ENCODE data around the gene SLC19A1. TPM values are rescaled to one million over a fixed set of nuclear protein-coding genes. Genes with fewer than 3 reads are reported as not detected.
A peak's percentile ranks its signal among the peaks of the same experiment; 100 is the strongest.

The SLC19A1 gene
- total RNA-seq, 4 donors from 2014 or later: 1.5 to 8.6 (median 5.3) TPM

DNA sequence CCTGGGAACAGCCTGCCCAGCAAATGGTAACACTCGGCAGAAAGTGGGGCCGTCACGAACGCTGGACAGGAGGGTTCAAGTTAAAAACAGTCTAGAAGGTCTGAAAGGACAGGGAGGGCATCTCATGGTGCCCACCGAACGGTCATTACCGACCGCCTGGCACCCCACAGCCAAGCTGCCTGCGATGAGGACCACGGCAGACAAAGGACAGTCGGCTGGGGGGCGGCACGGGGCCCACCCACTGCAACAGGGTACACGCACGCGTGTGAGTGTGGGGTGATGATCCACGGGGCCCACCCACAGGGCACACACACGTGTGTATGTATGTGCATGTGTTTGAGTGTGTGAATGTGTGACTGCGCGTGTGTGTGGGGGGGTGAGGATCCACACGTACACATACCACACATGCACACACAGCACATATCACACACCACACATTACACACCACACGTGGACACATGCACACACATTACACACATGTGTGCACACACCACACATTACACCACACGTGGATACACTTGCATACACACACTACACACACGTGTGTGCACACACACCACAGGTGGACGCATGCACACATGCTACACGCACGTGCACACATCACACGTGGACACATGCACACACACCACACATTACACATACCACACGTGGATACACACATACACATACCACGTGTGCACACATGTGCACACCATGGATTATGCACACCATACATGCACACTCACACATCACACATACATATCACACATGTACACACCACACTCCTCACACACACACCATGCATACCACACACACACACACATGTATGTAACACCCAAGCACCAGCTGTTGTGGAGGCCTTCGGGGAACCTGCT lies 63.2 kb downstream of the SLC19A1 start:
- Histone ChIP-seq H3K4me3 (peak overlapping the region in 1 of 2 donors; percentile 23), H3K9me3 (no peaks in the 10 kb centered on the region), H3K27ac (peak overlapping the region in 1 of 4 donors; percentile 56), H3K4me1 (peaks cover 0 to 12% (median 6%) of the 10 kb centered on the region in 3 donors), H3K27me3 (no peaks in the 10 kb centered on the region), H3K36me3 (peaks cover 0 to 81% of the 10 kb centered on the region in 2 donors)
- ATAC-seq: no peak
- TF ChIP-seq POLR2AphosphoS5 (IDR thresholded peaks at IDR 0.05) (no peak), EP300 (IDR thresholded peaks at IDR 0.05) (no peak), CTCF (IDR thresholded peaks at IDR 0.05) (no peak), POLR2A (IDR thresholded peaks at IDR 0.05) (no peak)
- WGBS, 2 donors (ENCODE audit: low coverage in 1 of 2): 81 to 85% methylated on average over 18 to 22 of the region's 31 CpGs

DNA sequence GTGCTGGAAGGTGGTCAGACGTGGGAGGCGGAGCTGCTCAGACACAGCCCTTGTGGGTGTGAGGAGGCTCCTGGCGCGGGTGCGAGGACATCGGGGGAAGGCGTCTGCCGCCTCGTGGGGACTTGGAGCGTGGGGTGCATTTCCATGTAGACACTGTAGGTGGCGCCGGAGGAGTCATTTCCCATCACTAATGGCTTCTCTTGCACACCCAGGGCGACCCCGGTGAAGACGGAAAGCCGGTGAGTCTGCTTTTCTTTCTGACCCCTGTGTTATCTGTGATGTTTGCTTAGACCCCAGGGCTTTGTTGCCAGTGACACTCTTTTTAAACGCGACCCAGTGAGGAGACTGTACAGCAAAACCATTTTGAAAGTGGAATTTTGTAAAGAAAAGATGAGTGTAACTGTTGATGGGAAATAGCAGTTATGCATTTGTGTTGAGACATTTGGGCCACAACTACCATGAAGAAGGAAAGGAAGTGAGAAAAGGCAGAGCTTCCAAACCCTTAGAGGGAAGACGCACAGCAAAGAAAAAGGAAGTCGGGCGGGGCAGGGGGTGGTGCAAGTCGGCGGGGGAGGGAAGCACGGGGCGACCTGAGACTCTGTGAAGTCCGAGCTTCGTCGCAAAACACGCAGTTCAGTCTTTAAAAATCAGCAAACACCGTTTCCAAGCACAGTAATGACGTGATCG lies 64.0 kb downstream of the SLC19A1 start:
- ATAC-seq: peak; percentile 54
- no peak for TF ChIP-seq POLR2A (IDR thresholded peaks at IDR 0.05)
- no peak for TF ChIP-seq POLR2AphosphoS5 (IDR thresholded peaks at IDR 0.05)
- no peak for TF ChIP-seq EP300 (IDR thresholded peaks at IDR 0.05)
- TF ChIP-seq CTCF (IDR thresholded peaks at IDR 0.05): peak in 3 of 4 experiments; percentile 70 to 83 (median 82)
- Histone ChIP-seq H3K36me3 (peaks cover 0 to 73% of the 10 kb centered on the region in 2 donors), H3K27ac (peak overlapping the region in 3 of 4 donors; percentile 53 to 56 (median 54)), H3K27me3 (no peaks in the 10 kb centered on the region), H3K4me1 (peaks cover 0 to 14% (median 6%) of the 10 kb centered on the region in 3 donors), H3K9me3 (no peaks in the 10 kb centered on the region), H3K4me3 (peak overlapping the region in 1 of 2 donors; percentile 23)
- WGBS, 2 donors (ENCODE audit: low coverage in 1 of 2): 48 to 57% methylated on average over 10 to 21 of the region's 32 CpGs

DNA sequence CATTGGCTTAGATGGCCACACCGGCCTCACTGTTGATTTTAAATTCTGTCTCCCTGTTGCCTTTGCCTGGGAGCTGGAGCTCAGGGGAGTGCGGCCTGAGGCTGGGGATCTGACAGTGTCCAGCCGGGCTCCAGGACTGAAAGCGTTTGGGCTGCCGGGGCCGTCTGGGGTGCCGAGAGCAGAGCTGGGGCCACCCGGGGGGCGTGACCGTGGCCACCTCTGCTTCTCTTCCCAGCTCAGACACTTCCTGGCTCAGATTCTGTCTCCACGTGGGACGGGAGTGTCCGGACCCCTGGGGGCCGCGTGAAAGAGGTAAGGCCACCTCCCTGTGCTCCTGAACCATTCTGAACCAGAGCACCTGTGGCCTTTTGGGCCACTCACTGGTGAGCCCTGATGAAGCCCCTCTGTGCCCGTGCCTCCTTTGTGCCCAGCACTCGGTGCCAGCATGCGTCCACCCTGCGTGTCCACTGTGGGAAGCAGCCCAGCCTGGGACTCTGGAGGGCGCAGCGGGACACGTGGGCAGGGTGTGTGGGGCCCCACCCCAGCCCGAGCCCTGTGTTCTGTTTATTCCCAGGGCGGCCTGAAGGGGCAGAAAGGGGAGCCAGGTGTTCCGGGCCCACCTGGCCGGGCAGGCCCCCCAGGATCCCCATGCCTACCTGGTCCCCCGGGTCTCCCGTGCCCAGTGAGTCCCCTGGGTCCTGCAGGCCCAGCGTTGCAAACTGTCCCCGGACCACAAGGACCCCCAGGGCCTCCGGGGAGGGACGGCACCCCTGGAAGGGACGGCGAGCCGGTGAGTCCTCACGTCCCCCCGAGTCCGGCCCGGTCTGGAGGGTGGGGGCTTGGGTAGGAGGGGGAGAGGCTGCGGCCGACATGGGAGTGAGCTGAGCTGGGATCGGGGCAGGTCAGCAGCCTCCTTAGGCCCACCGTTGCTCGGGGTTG lies 64.8 kb downstream of the SLC19A1 start:
- no peak for ATAC-seq
- H3K4me3 ChIP-seq: peak overlapping the region in 1 of 2 donors; percentile 23
- peaks cover 0 to 65% of the 10 kb centered on the region in 2 donors for H3K36me3 ChIP-seq
- no peaks in the 10 kb centered on the region for H3K9me3 ChIP-seq
- 33% methylated on average over 1 of the region's 44 CpGs; no CpG with 5 or more reads in 1 of the 2 donors for WGBS, 2 donors (ENCODE audit: low coverage in 1 of 2)
- TF ChIP-seq CTCF (IDR thresholded peaks at IDR 0.05) (no peak), EP300 (IDR thresholded peaks at IDR 0.05) (no peak), POLR2A (IDR thresholded peaks at IDR 0.05) (no peak), POLR2AphosphoS5 (IDR thresholded peaks at IDR 0.05) (no peak)
- peaks cover 0 to 22% (median 10%) of the 10 kb centered on the region in 3 donors for H3K4me1 ChIP-seq
- H3K27ac ChIP-seq: peak overlapping the region in 3 of 4 donors; percentile 53 to 56 (median 54)
- peaks cover 7% of the 10 kb centered on the region for H3K27me3 ChIP-seq

DNA sequence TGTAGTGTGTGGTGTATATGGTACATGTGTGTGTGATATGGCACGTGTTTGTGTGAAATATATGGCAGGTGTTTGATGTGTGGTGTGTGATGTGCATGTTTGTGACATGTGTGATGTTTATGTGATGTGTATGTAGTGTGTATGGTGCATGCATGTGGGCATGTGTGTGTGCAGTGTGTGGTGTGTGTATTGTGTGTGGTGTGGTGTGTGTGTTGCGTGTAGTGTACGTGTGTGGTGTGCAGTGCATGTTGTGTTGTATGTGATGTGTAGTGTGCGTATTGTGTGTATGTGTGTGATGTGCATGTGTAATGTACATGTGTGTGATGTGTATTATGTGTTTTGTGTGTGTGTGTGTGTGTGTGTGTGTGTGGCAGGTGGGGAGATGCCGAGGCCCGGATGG lies 65.7 kb downstream of the SLC19A1 start:
- Histone ChIP-seq H3K4me3 (no peak overlapping the region), H3K9me3 (no peaks in the 10 kb centered on the region), H3K27ac (no peak overlapping the region), H3K36me3 (peaks cover 0 to 56% of the 10 kb centered on the region in 2 donors), H3K4me1 (peaks cover 0 to 31% (median 19%) of the 10 kb centered on the region in 3 donors), H3K27me3 (peaks cover 15% of the 10 kb centered on the region)
- no peak for TF ChIP-seq EP300 (IDR thresholded peaks at IDR 0.05)
- TF ChIP-seq CTCF (IDR thresholded peaks at IDR 0.05): no peak
- TF ChIP-seq POLR2A (IDR thresholded peaks at IDR 0.05): no peak
- TF ChIP-seq POLR2AphosphoS5 (IDR thresholded peaks at IDR 0.05): no peak
- WGBS, 2 donors (ENCODE audit: low coverage in 1 of 2): 87 to 88% methylated on average over 6 of the region's 6 CpGs
- ATAC-seq: no peak
